ENCODE results near the gene ZNF761. TPM values are rescaled to one million over a fixed set of nuclear protein-coding genes. Genes with fewer than 3 reads are reported as not detected.

ZNF761 gene
- polyA plus RNA-seq, 2 of the 4 experiments (the other 2 are of a cell fraction) = 6.6 to 21.4 TPM

GRCh38 chr19:53463263-53463662 is 31.5 kb downstream of the ZNF761 start:
- Histone ChIP-seq H3K27ac (no peak overlapping the region), H3K4me3 (no peak overlapping the region), H3K9me3 (peaks cover 81% of the 10 kb centered on the region), H3K4me1 (no peaks in the 10 kb centered on the region), H3K4me2 (no peak overlapping the region)
- ATAC-seq = no peak
- FAIRE-seq = no peak
- CTCF ChIA-PET = no interaction called here
- WGBS (ENCODE audit: missing lambda C conversion rate) = 43% methylated on average over 12 of the region's 19 CpGs
- no peak for DNase-seq (ENCODE audit: low read depth in 1 of 2, low spot score in 1 of 2)
- POLR2A ChIA-PET = interaction anchor here (0.6 kb wide), 1 partner anchor 342 kb away, joined by 8 read pairs; no protein-coding TSS in a partner anchor
- TF ChIP-seq HOXA7 (CRISPR knock-in tag; IDR thresholded peaks at IDR 0.05) (no peak), ZFP36 (IDR thresholded peaks at IDR 0.05; ENCODE audit: borderline replicate concordance, partially characterized antibody) (no peak), ZC3H11A (IDR thresholded peaks at IDR 0.05) (no peak), CTCF (IDR thresholded peaks at IDR 0.05) (no peak), HES2 (IDR thresholded peaks at IDR 0.05) (no peak), HDAC2 (IDR thresholded peaks at IDR 0.05) (no peak), CHD4 (IDR thresholded peaks at IDR 0.05; ENCODE audit: borderline replicate concordance) (no peak), HMGXB4 (CRISPR knock-in tag; IDR thresholded peaks at IDR 0.05; ENCODE audit: borderline replicate concordance) (no peak), KDM5A (IDR thresholded peaks at IDR 0.05) (no peak), PHF8 (IDR thresholded peaks at IDR 0.05; ENCODE audit: borderline replicate concordance, low read depth) (no peak), HOXB5 (CRISPR knock-in tag; IDR thresholded peaks at IDR 0.05) (no peak), SREBF2 (IDR thresholded peaks at IDR 0.05) (no peak), ZSCAN20 (CRISPR knock-in tag; IDR thresholded peaks at IDR 0.05) (no peak), EHMT2 (IDR thresholded peaks at IDR 0.05; ENCODE audit: low read depth) (no peak), BHLHE40 (IDR thresholded peaks at IDR 0.05; ENCODE audit: low read depth, low read length) (no peak), ESRRA (IDR thresholded peaks at IDR 0.05; ENCODE audit: borderline replicate concordance, low read length) (no peak), CBX2 (IDR thresholded peaks at IDR 0.05; ENCODE audit: borderline replicate concordance, low read depth) (no peak), HEYL (CRISPR knock-in tag; IDR thresholded peaks at IDR 0.05) (no peak)
- TF ChIP-seq, protein P1, sequence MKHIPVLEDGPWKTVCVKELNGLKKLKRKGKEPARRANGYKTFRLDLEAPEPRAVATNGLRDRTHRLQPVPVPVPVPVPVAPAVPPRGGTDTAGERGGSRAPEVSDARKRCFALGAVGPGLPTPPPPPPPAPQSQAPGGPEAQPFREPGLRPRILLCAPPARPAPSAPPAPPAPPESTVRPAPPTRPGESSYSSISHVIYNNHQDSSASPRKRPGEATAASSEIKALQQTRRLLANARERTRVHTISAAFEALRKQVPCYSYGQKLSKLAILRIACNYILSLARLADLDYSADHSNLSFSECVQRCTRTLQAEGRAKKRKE (CRISPR knock-in tag; IDR thresholded peaks at IDR 0.05; ENCODE audit: low read depth) = no peak
- TF ChIP-seq, protein P2, sequence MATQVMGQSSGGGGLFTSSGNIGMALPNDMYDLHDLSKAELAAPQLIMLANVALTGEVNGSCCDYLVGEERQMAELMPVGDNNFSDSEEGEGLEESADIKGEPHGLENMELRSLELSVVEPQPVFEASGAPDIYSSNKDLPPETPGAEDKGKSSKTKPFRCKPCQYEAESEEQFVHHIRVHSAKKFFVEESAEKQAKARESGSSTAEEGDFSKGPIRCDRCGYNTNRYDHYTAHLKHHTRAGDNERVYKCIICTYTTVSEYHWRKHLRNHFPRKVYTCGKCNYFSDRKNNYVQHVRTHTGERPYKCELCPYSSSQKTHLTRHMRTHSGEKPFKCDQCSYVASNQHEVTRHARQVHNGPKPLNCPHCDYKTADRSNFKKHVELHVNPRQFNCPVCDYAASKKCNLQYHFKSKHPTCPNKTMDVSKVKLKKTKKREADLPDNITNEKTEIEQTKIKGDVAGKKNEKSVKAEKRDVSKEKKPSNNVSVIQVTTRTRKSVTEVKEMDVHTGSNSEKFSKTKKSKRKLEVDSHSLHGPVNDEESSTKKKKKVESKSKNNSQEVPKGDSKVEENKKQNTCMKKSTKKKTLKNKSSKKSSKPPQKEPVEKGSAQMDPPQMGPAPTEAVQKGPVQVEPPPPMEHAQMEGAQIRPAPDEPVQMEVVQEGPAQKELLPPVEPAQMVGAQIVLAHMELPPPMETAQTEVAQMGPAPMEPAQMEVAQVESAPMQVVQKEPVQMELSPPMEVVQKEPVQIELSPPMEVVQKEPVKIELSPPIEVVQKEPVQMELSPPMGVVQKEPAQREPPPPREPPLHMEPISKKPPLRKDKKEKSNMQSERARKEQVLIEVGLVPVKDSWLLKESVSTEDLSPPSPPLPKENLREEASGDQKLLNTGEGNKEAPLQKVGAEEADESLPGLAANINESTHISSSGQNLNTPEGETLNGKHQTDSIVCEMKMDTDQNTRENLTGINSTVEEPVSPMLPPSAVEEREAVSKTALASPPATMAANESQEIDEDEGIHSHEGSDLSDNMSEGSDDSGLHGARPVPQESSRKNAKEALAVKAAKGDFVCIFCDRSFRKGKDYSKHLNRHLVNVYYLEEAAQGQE (IDR thresholded peaks at IDR 0.05) = no peak
